ENCODE measurements around the gene ADGRA1. TPM values are rescaled to one million over a fixed set of nuclear protein-coding genes. Genes with fewer than 3 reads are reported as not detected.

The ADGRA1 gene
- total and polyA plus RNA-seq, 3 experiments from 2014 or later: not detected

GRCh38 chr10:133076274-133077038 is 11.3 kb upstream of the ADGRA1 start:
- H3K27me3 Mint-ChIP-seq: no peaks in the 10 kb centered on the region
- H3K36me3 Mint-ChIP-seq: no peaks in the 10 kb centered on the region

GRCh38 chr10:133079836-133080682 is 7.7 kb upstream of the ADGRA1 start:
- H3K36me3 Mint-ChIP-seq: no peaks in the 10 kb centered on the region
- H3K9me3 ChIP-seq (ENCODE audit: low read length): no peaks in the 10 kb centered on the region
- H3K36me3 ChIP-seq (ENCODE audit: insufficient read depth, low read length): no peaks in the 10 kb centered on the region
- peaks cover 2 to 7% of the 10 kb centered on the region in 2 donors for H3K27me3 Mint-ChIP-seq
- H3K27ac ChIP-seq (ENCODE audit: low read depth, low read length): no peak overlapping the region
- ChIA-PET CTCF (no interaction called here), POLR2A (no interaction called here)
- no peaks in the 10 kb centered on the region for H3K9me3 Mint-ChIP-seq
- no peaks in the 10 kb centered on the region for H3K4me1 Mint-ChIP-seq
- H3K27ac Mint-ChIP-seq: no peak overlapping the region
- H3K27me3 ChIP-seq (ENCODE audit: insufficient read depth, low read length, poor library complexity, severe bottlenecking): no peaks in the 10 kb centered on the region
- H3K4me1 ChIP-seq (ENCODE audit: insufficient read depth, low read length): no peaks in the 10 kb centered on the region
- no peak for DNase-seq
- no peak overlapping the region for H3K4me3 ChIP-seq (ENCODE audit: low read length)
- no peak overlapping the region for H3K4me3 Mint-ChIP-seq

More at GRCh38 chr10:133076274-133077038, 11.3 kb upstream of the ADGRA1 start:
- no peak overlapping the region for H3K27ac ChIP-seq (ENCODE audit: low read depth, low read length)
- no peak overlapping the region for H3K4me3 ChIP-seq (ENCODE audit: low read length)
- no peak for DNase-seq
- no peaks in the 10 kb centered on the region for H3K9me3 ChIP-seq (ENCODE audit: low read length)
- ChIA-PET CTCF (no interaction called here), POLR2A (no interaction called here)
- no peaks in the 10 kb centered on the region for H3K4me1 Mint-ChIP-seq
- H3K27ac Mint-ChIP-seq: no peak overlapping the region
- H3K4me3 Mint-ChIP-seq: no peak overlapping the region
- H3K9me3 Mint-ChIP-seq: no peaks in the 10 kb centered on the region
- no peaks in the 10 kb centered on the region for H3K27me3 ChIP-seq (ENCODE audit: insufficient read depth, low read length, poor library complexity, severe bottlenecking)
- H3K4me1 ChIP-seq (ENCODE audit: insufficient read depth, low read length): no peaks in the 10 kb centered on the region
- H3K36me3 ChIP-seq (ENCODE audit: insufficient read depth, low read length): no peaks in the 10 kb centered on the region

- Mint-ChIP-seq H3K4me1 (no peaks in the 10 kb centered on the region), H3K27me3 (peaks cover 2 to 8% of the 10 kb centered on the region in 2 donors), H3K9me3 (no peaks in the 10 kb centered on the region), H3K4me3 (no peak overlapping the region), H3K27ac (no peak overlapping the region), H3K36me3 (no peaks in the 10 kb centered on the region)
- ChIA-PET CTCF (no interaction called here), POLR2A (no interaction called here)
- H3K9me3 ChIP-seq (ENCODE audit: low read length): no peaks in the 10 kb centered on the region
- no peaks in the 10 kb centered on the region for H3K27me3 ChIP-seq (ENCODE audit: insufficient read depth, low read length, poor library complexity, severe bottlenecking)
- no peak for DNase-seq
- no peak overlapping the region for H3K27ac ChIP-seq (ENCODE audit: low read depth, low read length)
- H3K4me3 ChIP-seq (ENCODE audit: low read length): no peak overlapping the region
- no peaks in the 10 kb centered on the region for H3K36me3 ChIP-seq (ENCODE audit: insufficient read depth, low read length)
- no peaks in the 10 kb centered on the region for H3K4me1 ChIP-seq (ENCODE audit: insufficient read depth, low read length)
These were observed 7.1 kb upstream of the ADGRA1 start for GRCh38 chr10:133080683-133081040.

- Mint-ChIP-seq H3K4me3 (no peak overlapping the region), H3K27me3 (peaks cover 2 to 9% of the 10 kb centered on the region in 2 donors), H3K4me1 (no peaks in the 10 kb centered on the region), H3K9me3 (no peaks in the 10 kb centered on the region), H3K36me3 (no peaks in the 10 kb centered on the region), H3K27ac (no peak overlapping the region)
- H3K27ac ChIP-seq (ENCODE audit: low read depth, low read length): no peak overlapping the region
- no peaks in the 10 kb centered on the region for H3K27me3 ChIP-seq (ENCODE audit: insufficient read depth, low read length, poor library complexity, severe bottlenecking)
- H3K4me3 ChIP-seq (ENCODE audit: low read length): no peak overlapping the region
- ChIA-PET POLR2A (no interaction called here), CTCF (no interaction called here)
- no peak for DNase-seq
- no peaks in the 10 kb centered on the region for H3K36me3 ChIP-seq (ENCODE audit: insufficient read depth, low read length)
- H3K9me3 ChIP-seq (ENCODE audit: low read length): no peaks in the 10 kb centered on the region
- H3K4me1 ChIP-seq (ENCODE audit: insufficient read depth, low read length): no peaks in the 10 kb centered on the region
These were observed 6.1 kb upstream of the ADGRA1 start for GRCh38 chr10:133081636-133082035.

- ChIA-PET POLR2A (no interaction called here), CTCF (no interaction called here)
- H3K27ac Mint-ChIP-seq: no peak overlapping the region
These were observed 4.9 kb upstream of the ADGRA1 start for GRCh38 chr10:133082685-133083421.

GRCh38 chr10:133083422-133084100 is 4.2 kb upstream of the ADGRA1 start:
- no peak overlapping the region for H3K27ac Mint-ChIP-seq
- no peak overlapping the region for H3K4me3 ChIP-seq (ENCODE audit: low read length)
- no peak for DNase-seq
- peaks cover 8 to 16% of the 10 kb centered on the region in 2 donors for H3K27me3 Mint-ChIP-seq
- POLR2A ChIA-PET: no interaction called here
- H3K27me3 ChIP-seq (ENCODE audit: insufficient read depth, low read length, poor library complexity, severe bottlenecking): no peaks in the 10 kb centered on the region
- H3K9me3 ChIP-seq (ENCODE audit: low read length): no peaks in the 10 kb centered on the region
- H3K27ac ChIP-seq (ENCODE audit: low read depth, low read length): no peak overlapping the region
- CTCF ChIA-PET: no interaction called here
- H3K4me1 Mint-ChIP-seq: peaks cover 0 to 2% (median 0%) of the 10 kb centered on the region in 3 donors
- no peaks in the 10 kb centered on the region for H3K9me3 Mint-ChIP-seq
- no peak overlapping the region for H3K4me3 Mint-ChIP-seq
- H3K36me3 Mint-ChIP-seq: no peaks in the 10 kb centered on the region
- H3K36me3 ChIP-seq (ENCODE audit: insufficient read depth, low read length): no peaks in the 10 kb centered on the region
- H3K4me1 ChIP-seq (ENCODE audit: insufficient read depth, low read length): no peaks in the 10 kb centered on the region

More at GRCh38 chr10:133082685-133083421, 4.9 kb upstream of the ADGRA1 start:
- Mint-ChIP-seq H3K4me3 (no peak overlapping the region), H3K4me1 (peaks cover 0 to 2% (median 0%) of the 10 kb centered on the region in 3 donors), H3K27me3 (peaks cover 8 to 16% of the 10 kb centered on the region in 2 donors), H3K9me3 (no peaks in the 10 kb centered on the region), H3K36me3 (no peaks in the 10 kb centered on the region)
- H3K9me3 ChIP-seq (ENCODE audit: low read length): no peaks in the 10 kb centered on the region
- DNase-seq: no peak
- H3K27ac ChIP-seq (ENCODE audit: low read depth, low read length): no peak overlapping the region
- H3K36me3 ChIP-seq (ENCODE audit: insufficient read depth, low read length): no peaks in the 10 kb centered on the region
- H3K4me3 ChIP-seq (ENCODE audit: low read length): no peak overlapping the region
- H3K27me3 ChIP-seq (ENCODE audit: insufficient read depth, low read length, poor library complexity, severe bottlenecking): no peaks in the 10 kb centered on the region
- H3K4me1 ChIP-seq (ENCODE audit: insufficient read depth, low read length): no peaks in the 10 kb centered on the region

GRCh38 chr10:133084491-133084890 is 3.2 kb upstream of the ADGRA1 start:
- DNase-seq: no peak
- no peaks in the 10 kb centered on the region for H3K27me3 ChIP-seq (ENCODE audit: insufficient read depth, low read length, poor library complexity, severe bottlenecking)

More at GRCh38 chr10:133084491-133084890, 3.2 kb upstream of the ADGRA1 start:
- H3K27ac Mint-ChIP-seq: no peak overlapping the region
- peaks cover 8 to 19% of the 10 kb centered on the region in 2 donors for H3K27me3 Mint-ChIP-seq
- CTCF ChIA-PET: no interaction called here
- Histone ChIP-seq H3K27ac (ENCODE audit: low read depth, low read length) (no peak overlapping the region), H3K36me3 (ENCODE audit: insufficient read depth, low read length) (no peaks in the 10 kb centered on the region), H3K4me1 (ENCODE audit: insufficient read depth, low read length) (no peaks in the 10 kb centered on the region), H3K9me3 (ENCODE audit: low read length) (no peaks in the 10 kb centered on the region), H3K4me3 (ENCODE audit: low read length) (no peak overlapping the region)
- no peak overlapping the region for H3K4me3 Mint-ChIP-seq
- POLR2A ChIA-PET: no interaction called here
- H3K36me3 Mint-ChIP-seq: no peaks in the 10 kb centered on the region
- H3K4me1 Mint-ChIP-seq: peaks cover 0 to 2% (median 0%) of the 10 kb centered on the region in 3 donors
- no peaks in the 10 kb centered on the region for H3K9me3 Mint-ChIP-seq
